Airway epithelial cell (primary cell): ENCODE measurements around the gene C2orf42. TPM values are rescaled to one million over a fixed set of nuclear protein-coding genes. Genes with fewer than 3 reads are reported as not detected.

Experiments used
- total RNA-seq: library from RNA; depleted of rRNA; stranded (reverse); fragments of >200 nt; gene quantifications from 2 replicates; pipeline ENCODE4 v1.2.3, GENCODE V29; 2015

C2orf42 gene
- total RNA-seq = 2.3 and 6.5 TPM in 2 replicates

DNA sequence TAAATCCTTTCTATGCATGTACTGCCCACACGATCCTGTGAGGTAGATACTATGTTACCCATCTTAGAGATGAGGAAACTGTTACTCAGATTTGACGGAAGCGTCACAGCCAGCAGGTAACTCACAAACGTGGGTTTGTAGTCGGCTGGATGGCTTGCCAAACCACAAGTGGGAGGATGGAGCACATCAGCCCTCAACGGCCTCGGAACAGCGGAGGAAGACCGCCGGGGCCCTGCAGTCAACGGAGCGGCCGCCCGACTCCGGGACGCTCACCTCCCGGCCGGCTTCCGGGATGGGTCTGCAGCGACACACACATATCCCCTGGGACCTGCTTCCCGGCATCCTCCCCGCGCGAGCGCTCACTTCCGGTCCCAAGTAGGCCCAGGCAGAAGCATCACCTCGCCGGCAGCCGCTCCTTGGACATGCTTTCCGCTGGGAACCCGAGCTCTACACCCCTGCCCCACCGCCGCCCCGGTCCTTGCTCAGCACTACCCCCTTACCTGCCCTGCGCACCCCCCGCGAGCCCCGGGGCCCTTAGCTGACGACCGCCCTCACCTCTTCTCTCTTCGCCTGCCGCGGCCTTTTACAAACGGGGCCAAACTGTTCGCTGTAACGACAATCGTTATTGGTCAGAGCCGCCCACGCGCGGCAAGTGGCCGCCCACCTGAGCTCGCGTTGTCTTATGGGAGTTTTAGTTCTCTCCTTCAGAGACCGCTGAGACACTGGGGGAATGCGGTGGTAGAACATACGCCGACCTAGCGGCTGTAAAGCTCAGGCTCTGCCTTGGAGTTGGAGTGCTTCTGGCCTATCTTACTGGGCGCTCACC lies at the start of gene C2orf42:
C2orf42 (minus strand) TSS at position 602 of the 826 bp plus-strand sequence. CDS start 9,034 bp downstream, outside the sequence.

Other genes with a start within 250 kb of the C2orf42 start
- gene ASPRV1, start 229.4 kb downstream of the C2orf42 start, total RNA-seq = 0.21 TPM in 1 of 2 replicates, not detected in the other
- gene PCBP1, start 103.5 kb downstream of the C2orf42 start, total RNA-seq = 87.3 and 107 TPM in 2 replicates
- gene TIA1, start 57.6 kb upstream of the C2orf42 start, total RNA-seq = 23.9 and 29.3 TPM in 2 replicates
- 35.1 and 40.1 TPM in 2 replicates for gene PCYOX1, start 67.1 kb upstream of the C2orf42 start, total RNA-seq
- 206 and 269 TPM in 2 replicates for gene SNRPG, start 102.7 kb upstream of the C2orf42 start, total RNA-seq
- 28.6 and 35.3 TPM in 2 replicates for gene FAM136A, start 111.0 kb upstream of the C2orf42 start, total RNA-seq